GM12878 (cell line): Measurements from ENCODE around the gene SDHC. TPM values are rescaled to one million over a fixed set of nuclear protein-coding genes. Genes with fewer than 3 reads are reported as not detected.
A peak's percentile ranks its signal among the peaks of the same experiment; 100 is the strongest.
"Not testable (repeated sequence)": the region's sequence is repeated elsewhere in the genome, so short reads cannot be mapped to it uniquely, and the experiment has no call there.

ENCODE experiments used
- ATAC-seq: fragments of 200-7000 bp; cut with Tn5 transposase; 3 replicates; pipeline ENCODE4 v1.9.1; 2020; ENCODE audit warnings: mild to moderate bottlenecking, moderate library complexity
- BruUV-seq: library from RNA; stranded (reverse); fragments of 400-500 nt; replicated peaks from 2 replicates; lab custom pipeline; 2021; lab: Mats Ljungman, UMichigan
- CTCF ChIA-PET: fragments of 300-600 bp; sonication (Branson Sonifier 250); formaldehyde crosslinking; extraction: SDS; loops from one replicate; lab custom pipeline; 2021; ENCODE audit warnings: inconsistent platforms; lab: Yijun Ruan, JAX
- POLR2A ChIA-PET: fragments of 350-600 bp; formaldehyde crosslinking; extraction: SDS; loops from one replicate; lab custom pipeline; 2021; ENCODE audit warnings: inconsistent platforms; lab: Charles Lee
- RAD21 ChIA-PET: fragments of 300-600 bp; sonication (Branson Sonifier 250); formaldehyde crosslinking; loops from one replicate; lab custom pipeline; 2023; ENCODE audit warnings: antibody characterized with exemption; ENCODE audit not compliant: unreplicated experiment; lab: Charles Lee
- SMC1A ChIA-PET: fragments of 300-600 bp; sonication (Branson Sonifier 250); formaldehyde crosslinking; loops from one replicate; lab custom pipeline; 2023; ENCODE audit not compliant: unreplicated experiment, uncharacterized antibody; lab: Charles Lee
- DNase-seq: peaks from one replicate; pipeline ENCODE4 v3.0.0-alpha.2; 2011; ENCODE audit warnings: low read depth, low spot score
- FAIRE-seq: peaks from 3 replicates; lab custom pipeline; 2011; peaks lifted over from hg19 to GRCh38; lab: Jason Lieb, UNC
- H2AFZ ChIP-seq: 2 replicates; pipeline ENCODE4 v1.6.0; 2011; ENCODE audit warnings: low read depth, low read length, control low read depth; ENCODE audit not compliant: control insufficient read depth
- H3K27ac ChIP-seq: 2 replicates; pipeline ENCODE4 v1.5.1; 2011; ENCODE audit warnings: control low read depth; ENCODE audit not compliant: control insufficient read depth, insufficient read depth
- H3K27me3 ChIP-seq, 2 experiments: replicated peaks in 1 of 2; 2 replicates each; pipeline versions ENCODE4 v1.6.0 to v1.6.1; 2011; ENCODE audit warnings: low read length in 1 of 2; ENCODE audit not compliant: control insufficient read depth in 2 of 2, insufficient read depth in 2 of 2
- H3K36me3 ChIP-seq, 2 experiments: 2 replicates each; pipeline ENCODE4 v1.5.1; 2011; ENCODE audit warnings: low read length in 1 of 2; ENCODE audit not compliant: control insufficient read depth in 2 of 2, insufficient read depth in 2 of 2
- H3K4me1 ChIP-seq: 2 replicates; pipeline ENCODE4 v1.6.1; 2011; ENCODE audit warnings: mild to moderate bottlenecking, low read length, moderate library complexity, mixed read lengths; ENCODE audit not compliant: control insufficient read depth, insufficient read depth
- H3K4me2 ChIP-seq: 2 replicates; pipeline ENCODE4 v1.6.0; 2011; ENCODE audit warnings: control low read depth; ENCODE audit not compliant: control insufficient read depth, insufficient read depth
- H3K4me3 ChIP-seq: fragments of 200-600 bp; sonication (generic); 2 replicates; pipeline ENCODE4 v1.5.1; 2016
- H3K79me2 ChIP-seq: 2 replicates; pipeline ENCODE4 v1.6.0; 2011; ENCODE audit warnings: low read length; ENCODE audit not compliant: control insufficient read depth, insufficient read depth
- H3K9ac ChIP-seq: 2 replicates; pipeline ENCODE4 v1.8.0; 2011; ENCODE audit warnings: low read length, control low read depth, mixed read lengths; ENCODE audit not compliant: control insufficient read depth, insufficient read depth
- H3K9me3 ChIP-seq: replicated peaks from 3 replicates; pipeline ENCODE4 v1.5.1; 2011; ENCODE audit warnings: mild to moderate bottlenecking, low read length; ENCODE audit not compliant: control insufficient read depth, insufficient read depth
- H4K20me1 ChIP-seq: 2 replicates; pipeline ENCODE4 v1.6.0; 2011; ENCODE audit not compliant: control insufficient read depth, insufficient read depth
- ESRRA ChIP-seq: IDR thresholded peaks from 2 replicates; pipeline ENCODE4 v1.6.1; 2012; ENCODE audit warnings: mild to moderate bottlenecking, low read length, improper control_type of control experiment
- NBN ChIP-seq: fragments of 450-650 bp; IDR thresholded peaks from 2 replicates; pipeline ENCODE4 v1.6.1; 2016
- RUNX3 ChIP-seq: IDR thresholded peaks from 2 replicates; pipeline ENCODE4 v1.6.1; 2012; ENCODE audit warnings: low read length, inconsistent platforms
- SUPT20H ChIP-seq: IDR thresholded peaks from 2 replicates; pipeline ENCODE4 v1.6.1; 2011; ENCODE audit warnings: low read depth, mild to moderate bottlenecking, low read length, moderate library complexity, borderline replicate concordance; ENCODE audit not compliant: control insufficient read depth
- TARDBP ChIP-seq: IDR thresholded peaks from 2 replicates; pipeline ENCODE4 v1.6.1; 2016; ENCODE audit warnings: borderline replicate concordance
- WGBS: methylation state at CpG from one replicate; pipeline ENCODE4 v1.1.6; 2016; ENCODE audit warnings: low lambda C conversion rate; ENCODE audit not compliant: insufficient replicate concordance, insufficient coverage; ENCODE audit errors: missing lambda C conversion rate; 5-methylcytosine and 5-hydroxymethylcytosine counted together
- in situ Hi-C: fragments of 300-500 bp; cut with MboI; formaldehyde crosslinking; loops from 9 replicates; pipeline ENCODE4 v1.14.3; 2018; ENCODE audit warnings: mixed read lengths
- intact Hi-C: fragments of 100-400 bp; cut with micrococcal nuclease; formaldehyde crosslinking; loops from one replicate; pipeline ENCODE4 v1.14.2; 2022; ENCODE audit not compliant: unreplicated experiment
- polyA plus RNA-seq, 11 experiments: library from polyadenylated mRNA; depleted of rRNA in 4 of 11; unstranded in 6 of 11; stranded (reverse) in 5 of 11; fragments of >200 nt; fragmentation: Nextera tagmentation in 4 of 11; fragmentation: Illumina TruSeq in 1 of 11; extraction: Ambion mirVana in 4 of 11; extraction: Trizol in 1 of 11; gene quantifications; 1 replicate in 1 of 11; 2 replicates in 10 of 11; pipeline versions ENCODE4 v1.2.1 to v1.2.3, GENCODE V29; 2011 to 2016; ENCODE audit warnings: inconsistent platforms in 2 of 11, missing spikeins in 2 of 11, low read depth in 1 of 11
- total RNA-seq, 4 experiments: library from RNA; depleted of rRNA in 3 of 4; stranded (reverse); fragments of >200 nt in 3 of 4; fragmentation: Illumina TruSeq in 1 of 4; extraction: Trizol in 1 of 4; gene quantifications; 2 replicates each; pipeline versions ENCODE4 v1.2.1 to v1.2.3, GENCODE V29; 2013 to 2021

Gene SDHC
- total and polyA plus RNA-seq, 10 of the 15 experiments (the other 5 are each of a cell fraction or from before 2014, with no cell fraction given): 18.4 to 340 (median 178) TPM

DNA sequence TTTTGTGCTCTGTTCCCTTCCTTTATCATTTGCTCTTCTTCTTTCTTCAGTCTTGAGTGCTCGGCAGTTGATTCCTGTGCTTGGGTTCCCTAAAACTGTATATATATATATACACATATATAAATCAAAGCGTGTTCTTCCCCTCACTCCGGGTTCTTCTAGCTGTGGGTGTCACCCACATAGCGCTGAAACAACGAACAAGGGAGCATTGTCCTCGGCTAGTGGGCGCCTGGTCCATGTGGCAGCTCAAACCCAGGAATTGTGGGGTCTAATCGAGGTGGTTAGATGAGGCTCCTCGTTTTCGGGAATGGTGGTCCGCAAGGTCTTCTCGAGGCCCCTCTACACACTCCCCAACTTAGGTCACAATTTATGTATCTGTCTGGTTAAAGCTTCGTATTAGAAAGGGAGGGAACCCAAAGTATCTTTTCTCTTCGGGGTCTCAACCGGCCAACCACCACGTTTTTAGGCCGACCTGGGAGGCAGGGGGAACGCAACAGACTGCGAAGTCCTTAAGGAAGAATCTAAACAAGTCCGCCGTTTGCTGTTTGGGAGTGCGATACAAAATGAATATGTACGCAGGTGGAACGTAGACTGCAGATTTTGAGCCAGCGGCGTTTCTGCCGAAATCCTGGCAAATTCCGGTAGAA is 504 bp upstream of the SDHC start:
- peak overlapping the region; percentile 83 for H3K9ac ChIP-seq
- H3K36me3 ChIP-seq: no peaks in the 10 kb centered on the region
- intact Hi-C loops: loop anchor here (5.0 kb wide), 1 partner anchor 69 kb away; no protein-coding TSS in a partner anchor
- no peaks in the 10 kb centered on the region for H4K20me1 ChIP-seq
- peak overlapping the region; percentile 80 for H3K4me3 ChIP-seq
- in situ Hi-C loops: no loop called here
- H3K9me3 ChIP-seq: no peaks in the 10 kb centered on the region
- peak overlapping the region; percentile 65 for H3K27ac ChIP-seq
- peak; percentile 71 for FAIRE-seq
- 28% methylated on average over 28 of the region's 28 CpGs for WGBS
- peaks cover 15% of the 10 kb centered on the region for H3K79me2 ChIP-seq
- RAD21 ChIA-PET: interaction anchor here (0.6 to 1.3 kb wide), 6 partner anchors 22 to 88 kb away, joined by 3 to 6 read pairs (median 4); partner anchors contain the start of gene TOMM40L
- no peak for DNase-seq
- POLR2A ChIA-PET: interaction anchor here (1.1 to 1.5 kb wide), 3 partner anchors 7 to 89 kb away, joined by 3 to 6 read pairs (median 5); no protein-coding TSS in a partner anchor
- TSS peak; percentile 90 for BruUV-seq
- H3K4me1 ChIP-seq: peaks cover 3% of the 10 kb centered on the region; the same call in 1 of the 2 replicates
- SMC1A ChIA-PET: interaction anchor here (0.9 to 3.0 kb wide), 8 partner anchors 11 to 111 kb away, joined by 3 to 16 read pairs (median 4); partner anchors contain the start of genes CFAP126 and NDUFS2
- CTCF ChIA-PET: interaction anchor here (0.6 to 3.6 kb wide), 9 partner anchors 10 to 103 kb away, joined by 3 to 13 read pairs (median 5); partner anchors contain the start of gene TOMM40L
- peak; percentile 19; the same call in 2 of the 3 replicates for ATAC-seq
- TF ChIP-seq SUPT20H: no peak
- TF ChIP-seq RUNX3: 0 out of 2 replicates have a peak, but pooled peaks have one; percentile 1
- no peak for TF ChIP-seq TARDBP
- no peak for TF ChIP-seq ESRRA
- TF ChIP-seq NBN: no peak
- H3K4me2 ChIP-seq: peak overlapping the region; percentile 85
- H3K27me3 ChIP-seq: no peaks in the 10 kb centered on the region
- H2AFZ ChIP-seq: peak overlapping the region; percentile 94

DNA sequence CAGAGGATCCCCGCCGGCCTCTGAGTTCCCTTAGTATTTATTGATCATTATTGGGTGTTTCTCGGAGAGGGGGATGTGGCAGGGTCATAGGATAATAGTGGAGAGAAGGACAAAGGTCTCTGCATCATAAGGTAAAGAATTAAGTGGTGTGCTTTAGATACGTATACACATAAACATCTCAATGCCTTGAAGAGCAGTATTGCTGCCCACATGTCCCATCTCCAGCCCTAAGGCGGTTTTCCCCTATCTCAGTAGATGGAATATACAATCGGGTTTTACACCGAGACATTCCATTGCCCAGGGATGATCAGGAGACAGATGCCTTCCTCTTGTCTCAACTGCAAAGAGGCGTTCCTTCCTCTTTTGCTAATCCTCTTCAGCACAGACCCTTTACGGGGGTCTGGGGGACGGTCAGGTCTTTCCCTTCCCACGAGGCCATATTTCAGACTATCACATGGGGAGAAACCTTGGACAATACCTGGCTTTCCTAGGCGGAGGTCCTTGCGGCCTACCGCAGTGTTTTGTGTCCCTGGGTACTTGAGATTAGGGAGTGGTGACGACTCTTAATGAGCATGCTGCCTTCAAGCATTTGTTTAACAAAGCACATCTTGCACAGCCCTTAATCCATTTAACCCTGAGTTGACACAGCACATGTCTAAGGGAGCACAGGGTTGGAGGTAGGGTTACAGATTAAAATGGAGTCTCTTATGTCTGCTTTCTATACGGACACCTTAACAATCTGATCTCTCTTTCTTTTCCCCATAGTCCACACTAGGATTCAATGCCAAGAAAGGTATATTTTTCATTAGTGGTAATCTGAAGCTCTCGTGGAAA is 1.9 kb downstream of the SDHC start:
- H3K4me2 ChIP-seq, H3K27ac ChIP-seq, intact Hi-C loops, H3K9ac ChIP-seq, H3K27me3 ChIP-seq, RAD21 ChIA-PET, CTCF ChIA-PET, H3K4me1 ChIP-seq, H3K36me3 ChIP-seq, H4K20me1 ChIP-seq, DNase-seq, ATAC-seq, H3K4me3 ChIP-seq, BruUV-seq, H3K9me3 ChIP-seq, H2AFZ ChIP-seq, in situ Hi-C loops, FAIRE-seq, SMC1A ChIA-PET: not testable (repeated sequence)
- peaks cover 15% of the 10 kb centered on the region for H3K79me2 ChIP-seq
- POLR2A ChIA-PET: interaction anchor here (0.7 kb wide), 1 partner anchor 55 kb away, joined by 3 read pairs; no protein-coding TSS in a partner anchor
- WGBS: 85% methylated on average over 17 of the region's 17 CpGs
